Ishikawa (cell line): ENCODE measurements around the gene YWHAH.

ENCODE experiments used
- CREB1 ChIP-seq: IDR thresholded peaks from 2 replicates; pipeline ENCODE4 v1.6.1; 2012; ENCODE audit warnings: low read depth
- EP300 ChIP-seq: IDR thresholded peaks from 2 replicates; pipeline ENCODE4 v1.6.1; 2012; ENCODE audit warnings: borderline replicate concordance
- FOXM1 ChIP-seq: IDR thresholded peaks from 2 replicates; pipeline ENCODE4 v1.6.1; 2012; ENCODE audit warnings: low read depth, borderline replicate concordance
- TAF1 ChIP-seq: IDR thresholded peaks from 2 replicates; pipeline ENCODE4 v1.6.1; 2012; ENCODE audit warnings: low read depth, mild to moderate bottlenecking
- TCF12 ChIP-seq: IDR thresholded peaks from 2 replicates; pipeline ENCODE4 v1.6.1; 2012; ENCODE audit warnings: low read depth
- TEAD4 ChIP-seq: IDR thresholded peaks from 2 replicates; pipeline ENCODE4 v1.6.1; 2012
- YY1 ChIP-seq: IDR thresholded peaks from 2 replicates; pipeline ENCODE4 v1.6.1; 2012; ENCODE audit warnings: low read depth
- ZBTB7A ChIP-seq: IDR thresholded peaks from 2 replicates; pipeline ENCODE4 v1.6.1; 2012; ENCODE audit warnings: low read depth
- TF ChIP-seq, protein P1 (sequence below): IDR thresholded peaks from 2 replicates; pipeline ENCODE4 v1.6.1; 2012; ENCODE audit warnings: low read depth, mild to moderate bottlenecking
- TF ChIP-seq, protein P2 (sequence below): IDR thresholded peaks from 2 replicates; pipeline ENCODE4 v1.6.1; 2012

- TF ChIP-seq TEAD4, result no peak
- no peak for TF ChIP-seq CREB1
- no peak for TF ChIP-seq EP300
- TF ChIP-seq, protein P1, sequence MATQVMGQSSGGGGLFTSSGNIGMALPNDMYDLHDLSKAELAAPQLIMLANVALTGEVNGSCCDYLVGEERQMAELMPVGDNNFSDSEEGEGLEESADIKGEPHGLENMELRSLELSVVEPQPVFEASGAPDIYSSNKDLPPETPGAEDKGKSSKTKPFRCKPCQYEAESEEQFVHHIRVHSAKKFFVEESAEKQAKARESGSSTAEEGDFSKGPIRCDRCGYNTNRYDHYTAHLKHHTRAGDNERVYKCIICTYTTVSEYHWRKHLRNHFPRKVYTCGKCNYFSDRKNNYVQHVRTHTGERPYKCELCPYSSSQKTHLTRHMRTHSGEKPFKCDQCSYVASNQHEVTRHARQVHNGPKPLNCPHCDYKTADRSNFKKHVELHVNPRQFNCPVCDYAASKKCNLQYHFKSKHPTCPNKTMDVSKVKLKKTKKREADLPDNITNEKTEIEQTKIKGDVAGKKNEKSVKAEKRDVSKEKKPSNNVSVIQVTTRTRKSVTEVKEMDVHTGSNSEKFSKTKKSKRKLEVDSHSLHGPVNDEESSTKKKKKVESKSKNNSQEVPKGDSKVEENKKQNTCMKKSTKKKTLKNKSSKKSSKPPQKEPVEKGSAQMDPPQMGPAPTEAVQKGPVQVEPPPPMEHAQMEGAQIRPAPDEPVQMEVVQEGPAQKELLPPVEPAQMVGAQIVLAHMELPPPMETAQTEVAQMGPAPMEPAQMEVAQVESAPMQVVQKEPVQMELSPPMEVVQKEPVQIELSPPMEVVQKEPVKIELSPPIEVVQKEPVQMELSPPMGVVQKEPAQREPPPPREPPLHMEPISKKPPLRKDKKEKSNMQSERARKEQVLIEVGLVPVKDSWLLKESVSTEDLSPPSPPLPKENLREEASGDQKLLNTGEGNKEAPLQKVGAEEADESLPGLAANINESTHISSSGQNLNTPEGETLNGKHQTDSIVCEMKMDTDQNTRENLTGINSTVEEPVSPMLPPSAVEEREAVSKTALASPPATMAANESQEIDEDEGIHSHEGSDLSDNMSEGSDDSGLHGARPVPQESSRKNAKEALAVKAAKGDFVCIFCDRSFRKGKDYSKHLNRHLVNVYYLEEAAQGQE, result no peak
- TF ChIP-seq ZBTB7A, result no peak
- TF ChIP-seq, protein P2, sequence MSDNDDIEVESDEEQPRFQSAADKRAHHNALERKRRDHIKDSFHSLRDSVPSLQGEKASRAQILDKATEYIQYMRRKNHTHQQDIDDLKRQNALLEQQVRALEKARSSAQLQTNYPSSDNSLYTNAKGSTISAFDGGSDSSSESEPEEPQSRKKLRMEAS, result no peak
- no peak for TF ChIP-seq TCF12
- TF ChIP-seq FOXM1, result no peak
- TF ChIP-seq TAF1, result no peak
- no peak for TF ChIP-seq YY1
These were observed 7.7 kb downstream of the YWHAH start for GRCh38 chr22:31952094-31952401.
